ENCODE results near the gene ACTL6B. TPM values are rescaled to one million over a fixed set of nuclear protein-coding genes. Genes with fewer than 3 reads are reported as not detected.

ACTL6B gene
- total and polyA plus RNA-seq, 2 of the 8 experiments (the other 6 are each of a cell fraction or from before 2014, with no cell fraction given): 2.1 to 4.5 TPM

DNA sequence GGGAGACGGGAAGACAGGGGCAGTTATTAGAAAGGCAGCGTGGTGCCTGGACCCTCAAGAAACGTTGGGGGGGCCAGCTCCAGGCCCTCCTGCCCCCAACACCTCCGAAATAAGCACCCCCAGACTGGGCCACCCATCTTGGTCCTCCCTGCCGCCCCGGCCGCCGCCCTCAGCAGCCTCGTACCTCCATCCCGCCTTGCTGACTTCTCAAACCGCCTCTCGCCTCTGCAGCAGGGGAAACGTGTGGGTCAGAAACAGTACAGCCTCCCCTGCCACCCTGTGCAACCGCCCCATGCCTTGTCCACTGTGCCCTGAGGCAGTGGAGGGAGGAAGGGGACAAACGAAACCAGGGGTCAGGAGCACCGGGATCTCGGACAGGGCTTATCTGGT lies 30.6 kb upstream of the ACTL6B start (continued):
- TF ChIP-seq, protein P1, sequence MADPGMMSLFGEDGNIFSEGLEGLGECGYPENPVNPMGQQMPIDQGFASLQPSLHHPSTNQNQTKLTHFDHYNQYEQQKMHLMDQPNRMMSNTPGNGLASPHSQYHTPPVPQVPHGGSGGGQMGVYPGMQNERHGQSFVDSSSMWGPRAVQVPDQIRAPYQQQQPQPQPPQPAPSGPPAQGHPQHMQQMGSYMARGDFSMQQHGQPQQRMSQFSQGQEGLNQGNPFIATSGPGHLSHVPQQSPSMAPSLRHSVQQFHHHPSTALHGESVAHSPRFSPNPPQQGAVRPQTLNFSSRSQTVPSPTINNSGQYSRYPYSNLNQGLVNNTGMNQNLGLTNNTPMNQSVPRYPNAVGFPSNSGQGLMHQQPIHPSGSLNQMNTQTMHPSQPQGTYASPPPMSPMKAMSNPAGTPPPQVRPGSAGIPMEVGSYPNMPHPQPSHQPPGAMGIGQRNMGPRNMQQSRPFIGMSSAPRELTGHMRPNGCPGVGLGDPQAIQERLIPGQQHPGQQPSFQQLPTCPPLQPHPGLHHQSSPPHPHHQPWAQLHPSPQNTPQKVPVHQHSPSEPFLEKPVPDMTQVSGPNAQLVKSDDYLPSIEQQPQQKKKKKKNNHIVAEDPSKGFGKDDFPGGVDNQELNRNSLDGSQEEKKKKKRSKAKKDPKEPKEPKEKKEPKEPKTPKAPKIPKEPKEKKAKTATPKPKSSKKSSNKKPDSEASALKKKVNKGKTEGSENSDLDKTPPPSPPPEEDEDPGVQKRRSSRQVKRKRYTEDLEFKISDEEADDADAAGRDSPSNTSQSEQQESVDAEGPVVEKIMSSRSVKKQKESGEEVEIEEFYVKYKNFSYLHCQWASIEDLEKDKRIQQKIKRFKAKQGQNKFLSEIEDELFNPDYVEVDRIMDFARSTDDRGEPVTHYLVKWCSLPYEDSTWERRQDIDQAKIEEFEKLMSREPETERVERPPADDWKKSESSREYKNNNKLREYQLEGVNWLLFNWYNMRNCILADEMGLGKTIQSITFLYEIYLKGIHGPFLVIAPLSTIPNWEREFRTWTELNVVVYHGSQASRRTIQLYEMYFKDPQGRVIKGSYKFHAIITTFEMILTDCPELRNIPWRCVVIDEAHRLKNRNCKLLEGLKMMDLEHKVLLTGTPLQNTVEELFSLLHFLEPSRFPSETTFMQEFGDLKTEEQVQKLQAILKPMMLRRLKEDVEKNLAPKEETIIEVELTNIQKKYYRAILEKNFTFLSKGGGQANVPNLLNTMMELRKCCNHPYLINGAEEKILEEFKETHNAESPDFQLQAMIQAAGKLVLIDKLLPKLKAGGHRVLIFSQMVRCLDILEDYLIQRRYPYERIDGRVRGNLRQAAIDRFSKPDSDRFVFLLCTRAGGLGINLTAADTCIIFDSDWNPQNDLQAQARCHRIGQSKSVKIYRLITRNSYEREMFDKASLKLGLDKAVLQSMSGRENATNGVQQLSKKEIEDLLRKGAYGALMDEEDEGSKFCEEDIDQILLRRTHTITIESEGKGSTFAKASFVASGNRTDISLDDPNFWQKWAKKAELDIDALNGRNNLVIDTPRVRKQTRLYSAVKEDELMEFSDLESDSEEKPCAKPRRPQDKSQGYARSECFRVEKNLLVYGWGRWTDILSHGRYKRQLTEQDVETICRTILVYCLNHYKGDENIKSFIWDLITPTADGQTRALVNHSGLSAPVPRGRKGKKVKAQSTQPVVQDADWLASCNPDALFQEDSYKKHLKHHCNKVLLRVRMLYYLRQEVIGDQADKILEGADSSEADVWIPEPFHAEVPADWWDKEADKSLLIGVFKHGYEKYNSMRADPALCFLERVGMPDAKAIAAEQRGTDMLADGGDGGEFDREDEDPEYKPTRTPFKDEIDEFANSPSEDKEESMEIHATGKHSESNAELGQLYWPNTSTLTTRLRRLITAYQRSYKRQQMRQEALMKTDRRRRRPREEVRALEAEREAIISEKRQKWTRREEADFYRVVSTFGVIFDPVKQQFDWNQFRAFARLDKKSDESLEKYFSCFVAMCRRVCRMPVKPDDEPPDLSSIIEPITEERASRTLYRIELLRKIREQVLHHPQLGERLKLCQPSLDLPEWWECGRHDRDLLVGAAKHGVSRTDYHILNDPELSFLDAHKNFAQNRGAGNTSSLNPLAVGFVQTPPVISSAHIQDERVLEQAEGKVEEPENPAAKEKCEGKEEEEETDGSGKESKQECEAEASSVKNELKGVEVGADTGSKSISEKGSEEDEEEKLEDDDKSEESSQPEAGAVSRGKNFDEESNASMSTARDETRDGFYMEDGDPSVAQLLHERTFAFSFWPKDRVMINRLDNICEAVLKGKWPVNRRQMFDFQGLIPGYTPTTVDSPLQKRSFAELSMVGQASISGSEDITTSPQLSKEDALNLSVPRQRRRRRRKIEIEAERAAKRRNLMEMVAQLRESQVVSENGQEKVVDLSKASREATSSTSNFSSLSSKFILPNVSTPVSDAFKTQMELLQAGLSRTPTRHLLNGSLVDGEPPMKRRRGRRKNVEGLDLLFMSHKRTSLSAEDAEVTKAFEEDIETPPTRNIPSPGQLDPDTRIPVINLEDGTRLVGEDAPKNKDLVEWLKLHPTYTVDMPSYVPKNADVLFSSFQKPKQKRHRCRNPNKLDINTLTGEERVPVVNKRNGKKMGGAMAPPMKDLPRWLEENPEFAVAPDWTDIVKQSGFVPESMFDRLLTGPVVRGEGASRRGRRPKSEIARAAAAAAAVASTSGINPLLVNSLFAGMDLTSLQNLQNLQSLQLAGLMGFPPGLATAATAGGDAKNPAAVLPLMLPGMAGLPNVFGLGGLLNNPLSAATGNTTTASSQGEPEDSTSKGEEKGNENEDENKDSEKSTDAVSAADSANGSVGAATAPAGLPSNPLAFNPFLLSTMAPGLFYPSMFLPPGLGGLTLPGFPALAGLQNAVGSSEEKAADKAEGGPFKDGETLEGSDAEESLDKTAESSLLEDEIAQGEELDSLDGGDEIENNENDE (IDR thresholded peaks at IDR 0.05; ENCODE audit: insufficient replicate concordance, low read length): no peak
- TF ChIP-seq EZH2 (IDR thresholded peaks at IDR 0.05; ENCODE audit: low read depth, low read length, severe bottlenecking): no peak
- TF ChIP-seq KDM1A (IDR thresholded peaks at IDR 0.05; ENCODE audit: borderline replicate concordance, low read length): no peak

All from H1 (cell line).